ENCODE measurements around the gene UBE4B.
"Not testable (repeated sequence)": the region's sequence is repeated elsewhere in the genome, so short reads cannot be mapped to it uniquely, and the experiment has no call there.

Gene UBE4B

GRCh38 chr1:10213186-10213705 lies 180.5 kb downstream of the UBE4B start:
- no peak for DNase-seq

- no peak for DNase-seq
These were observed 183.5 kb downstream of the UBE4B start for GRCh38 chr1:10216090-10216749.

- no peak for DNase-seq
These were observed 185.1 kb downstream of the UBE4B start for GRCh38 chr1:10217748-10218441.

- DNase-seq = no peak
These were observed 187.4 kb downstream of the UBE4B start for GRCh38 chr1:10220200-10220599.

GRCh38 chr1:10220657-10221056 lies 187.9 kb downstream of the UBE4B start:
- not testable (repeated sequence) for DNase-seq

- no peak for DNase-seq
These were observed 192.8 kb downstream of the UBE4B start for GRCh38 chr1:10225573-10225972.

- no peak for DNase-seq
These were observed 195.8 kb downstream of the UBE4B start for GRCh38 chr1:10228528-10228927.

- DNase-seq = no peak
These were observed 197.1 kb downstream of the UBE4B start for GRCh38 chr1:10229903-10230302.

All from stimulated activated naive CD4-positive, alpha-beta T cell treated with Interleukin-2 at 50 U/mL for 16 hours (primary cell).